ENCODE data around the gene SPOCK1.

DNA sequence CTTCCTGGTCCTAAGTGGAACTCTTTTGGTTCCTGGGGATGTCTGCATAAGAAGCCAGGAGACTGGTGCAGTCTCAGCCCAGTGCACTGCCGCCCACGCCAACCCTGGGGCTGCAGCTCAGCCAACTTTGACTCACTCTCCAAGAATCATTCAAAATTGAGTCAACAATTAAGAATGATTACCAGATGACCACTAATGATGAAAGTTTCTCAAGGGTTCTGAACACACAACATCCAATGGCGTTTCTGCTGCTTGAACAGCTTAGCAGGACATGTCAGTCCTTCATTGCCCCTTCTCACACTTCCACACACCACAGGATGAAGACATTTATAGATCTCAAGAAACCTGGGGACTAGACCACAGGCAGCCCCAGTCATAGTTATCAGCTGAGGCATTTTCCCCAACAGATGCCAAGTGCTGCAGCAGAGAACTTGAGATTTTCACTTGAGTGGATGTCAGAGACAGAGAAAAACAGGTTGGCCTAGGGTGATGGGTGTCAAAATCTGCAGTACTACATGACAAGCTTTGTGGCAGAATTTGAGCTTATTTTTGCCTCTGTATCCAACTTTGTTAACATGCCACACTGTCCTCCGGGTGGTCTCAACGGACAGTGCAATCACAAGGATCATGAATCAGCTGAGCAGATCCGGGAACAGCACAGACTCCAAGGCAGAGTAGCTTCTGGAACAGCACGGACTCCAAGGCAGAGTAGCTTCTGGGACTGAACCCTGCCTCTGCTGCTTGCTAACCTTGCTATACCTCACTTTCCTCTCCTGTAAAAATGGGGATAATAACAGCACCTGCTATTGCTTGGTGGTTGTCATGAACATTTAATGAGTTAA lies 356.1 kb downstream of the SPOCK1 start:
- TF ChIP-seq, protein P1, sequence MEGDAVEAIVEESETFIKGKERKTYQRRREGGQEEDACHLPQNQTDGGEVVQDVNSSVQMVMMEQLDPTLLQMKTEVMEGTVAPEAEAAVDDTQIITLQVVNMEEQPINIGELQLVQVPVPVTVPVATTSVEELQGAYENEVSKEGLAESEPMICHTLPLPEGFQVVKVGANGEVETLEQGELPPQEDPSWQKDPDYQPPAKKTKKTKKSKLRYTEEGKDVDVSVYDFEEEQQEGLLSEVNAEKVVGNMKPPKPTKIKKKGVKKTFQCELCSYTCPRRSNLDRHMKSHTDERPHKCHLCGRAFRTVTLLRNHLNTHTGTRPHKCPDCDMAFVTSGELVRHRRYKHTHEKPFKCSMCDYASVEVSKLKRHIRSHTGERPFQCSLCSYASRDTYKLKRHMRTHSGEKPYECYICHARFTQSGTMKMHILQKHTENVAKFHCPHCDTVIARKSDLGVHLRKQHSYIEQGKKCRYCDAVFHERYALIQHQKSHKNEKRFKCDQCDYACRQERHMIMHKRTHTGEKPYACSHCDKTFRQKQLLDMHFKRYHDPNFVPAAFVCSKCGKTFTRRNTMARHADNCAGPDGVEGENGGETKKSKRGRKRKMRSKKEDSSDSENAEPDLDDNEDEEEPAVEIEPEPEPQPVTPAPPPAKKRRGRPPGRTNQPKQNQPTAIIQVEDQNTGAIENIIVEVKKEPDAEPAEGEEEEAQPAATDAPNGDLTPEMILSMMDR (IDR thresholded peaks at IDR 0.05; ENCODE audit: poor library complexity): no peak
- TF ChIP-seq EZH2 (IDR thresholded peaks at IDR 0.05; ENCODE audit: borderline replicate concordance) (no peak), EZH2phosphoT487 (IDR thresholded peaks at IDR 0.05; ENCODE audit: low read depth, severe bottlenecking, unreplicated experiment) (no peak)

All from hepatocyte (in vitro differentiated cells).